Activated T-cell treated with anti-CD3 and anti-CD28 coated beads, Interleukin-2, amount 50 U/mL, for 4 hours (primary cell): ENCODE data around the gene CENPP. TPM values are rescaled to one million over a fixed set of nuclear protein-coding genes. Genes with fewer than 3 reads are reported as not detected.
A peak's percentile ranks its signal among the peaks of the same experiment; 100 is the strongest.

Experiments used
- ATAC-seq, 2 donors: fragments of 200-7000 bp; cut with Tn5 transposase; one replicate each; pipeline ENCODE4 v1.10.0; 2021
- DNase-seq: peaks from one replicate; pipeline ENCODE4 v3.0.0-alpha.2; 2020
- H3K27me3 Mint-ChIP-seq: one replicate; pipeline ENCODE4 v1.8.0; 2021; ENCODE audit warnings: low read depth, mixed read lengths
- H3K36me3 Mint-ChIP-seq: one replicate; pipeline ENCODE4 v1.8.0; 2022; ENCODE audit warnings: mixed read lengths; ENCODE audit not compliant: insufficient read depth
- H3K4me1 Mint-ChIP-seq: one replicate; pipeline ENCODE4 v1.8.0; 2021; ENCODE audit warnings: low read depth, mixed read lengths
- H3K4me3 Mint-ChIP-seq: one replicate; pipeline ENCODE4 v1.8.0; 2021; ENCODE audit warnings: mild to moderate bottlenecking, moderate library complexity, mixed read lengths
- H3K9me3 Mint-ChIP-seq: one replicate; pipeline ENCODE4 v1.8.0; 2021; ENCODE audit warnings: mixed read lengths
- total RNA-seq, 3 donors: library from RNA; stranded (reverse); gene quantifications; one replicate each; pipeline ENCODE4 v1.2.1, GENCODE V29; 2021

CENPP gene
- total RNA-seq, 3 donors from 2014 or later, result 13.7 to 17.7 (median 15.6) TPM

DNA sequence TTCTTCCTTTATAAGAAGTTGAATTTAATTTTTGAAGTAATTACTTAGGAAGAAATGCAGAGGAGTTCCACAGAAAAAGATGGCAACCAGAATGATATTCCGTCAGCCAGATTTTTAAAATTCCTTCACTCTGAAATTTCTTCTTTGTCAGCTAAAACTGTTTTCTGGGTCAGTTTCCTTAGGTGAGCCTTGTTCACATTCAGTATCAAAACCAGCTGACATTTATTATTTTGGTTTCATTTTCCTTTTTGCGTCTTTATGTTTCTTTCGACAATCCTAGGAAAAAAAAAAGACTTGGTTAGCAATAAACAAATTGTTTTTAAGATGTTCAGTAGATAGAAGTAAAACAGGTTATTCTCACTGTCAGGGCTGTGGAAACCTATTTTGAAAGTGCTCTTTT lies 28.1 kb upstream of the CENPP start:
- DNase-seq (no peak), ATAC-seq (no peak)
- H3K27me3 Mint-ChIP-seq, result no peaks in the 10 kb centered on the region
- H3K36me3 Mint-ChIP-seq, result peaks cover 41% of the 10 kb centered on the region
- peaks cover 33% of the 10 kb centered on the region for H3K4me1 Mint-ChIP-seq
- H3K9me3 Mint-ChIP-seq, result no peaks in the 10 kb centered on the region
- H3K4me3 Mint-ChIP-seq, result peak overlapping the region; percentile 62

DNA sequence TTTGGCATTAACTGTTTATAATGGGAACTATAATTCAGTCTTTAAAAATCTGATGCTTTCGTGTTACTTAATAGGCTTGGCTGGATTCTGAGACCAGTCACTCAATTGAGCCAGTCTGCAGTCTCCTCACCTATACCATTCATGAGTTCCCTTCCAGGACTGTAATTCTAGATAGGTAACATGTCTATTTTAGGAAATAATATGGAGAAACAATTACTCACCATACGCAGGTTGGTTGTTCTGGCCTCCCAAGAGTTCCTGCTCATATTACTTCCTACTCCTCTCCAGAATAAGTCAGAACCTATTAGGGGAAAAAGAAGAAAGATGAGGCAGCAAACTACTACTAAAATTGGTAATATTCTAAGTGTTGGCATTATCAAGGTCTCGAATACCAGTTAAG lies 27.7 kb upstream of the CENPP start:
- DNase-seq (no peak), ATAC-seq (no peak)
- Mint-ChIP-seq H3K4me1 (peaks cover 29% of the 10 kb centered on the region), H3K4me3 (peak overlapping the region; percentile 62), H3K36me3 (peaks cover 41% of the 10 kb centered on the region), H3K9me3 (no peaks in the 10 kb centered on the region), H3K27me3 (no peaks in the 10 kb centered on the region)

DNA sequence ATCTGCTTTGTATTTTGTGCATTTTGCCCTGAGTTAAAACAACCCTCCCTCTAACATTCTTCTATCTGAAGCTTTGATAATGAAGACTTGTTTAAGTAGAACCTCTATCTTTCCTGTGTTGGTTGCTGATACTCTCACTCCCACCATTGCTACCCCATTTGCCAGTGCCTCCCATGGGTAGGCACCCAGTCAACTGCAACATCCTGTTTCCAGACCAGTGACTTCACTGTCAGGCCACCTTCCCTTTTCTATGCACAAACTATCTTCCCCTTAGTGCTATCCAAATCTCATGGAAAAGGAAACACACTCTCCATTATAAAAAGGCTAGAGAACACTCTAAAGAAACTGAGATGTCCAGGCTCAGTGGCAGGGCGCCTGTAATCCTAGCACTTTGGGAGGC lies 26.6 kb upstream of the CENPP start:
- no peak for ATAC-seq
- no peak for DNase-seq
- Mint-ChIP-seq H3K36me3 (peaks cover 44% of the 10 kb centered on the region), H3K4me1 (peaks cover 26% of the 10 kb centered on the region), H3K4me3 (no peak overlapping the region), H3K27me3 (no peaks in the 10 kb centered on the region), H3K9me3 (no peaks in the 10 kb centered on the region)

- no peak for ATAC-seq
- H3K4me1 Mint-ChIP-seq, result peaks cover 15% of the 10 kb centered on the region
- H3K36me3 Mint-ChIP-seq, result peaks cover 53% of the 10 kb centered on the region
Measured at GRCh38 chr9:92300936-92301335, 24.8 kb upstream of the CENPP start.

GRCh38 chr9:92308893-92309292 lies 16.9 kb upstream of the CENPP start:
- peaks cover 23% of the 10 kb centered on the region for H3K4me1 Mint-ChIP-seq
- DNase-seq (no peak), ATAC-seq (no peak)
- H3K4me3 Mint-ChIP-seq, result no peak overlapping the region
- no peaks in the 10 kb centered on the region for H3K27me3 Mint-ChIP-seq
- H3K9me3 Mint-ChIP-seq, result no peaks in the 10 kb centered on the region
- peaks cover 66% of the 10 kb centered on the region for H3K36me3 Mint-ChIP-seq

More at GRCh38 chr9:92300936-92301335, 24.8 kb upstream of the CENPP start:
- Mint-ChIP-seq H3K4me3 (no peak overlapping the region), H3K9me3 (no peaks in the 10 kb centered on the region), H3K27me3 (no peaks in the 10 kb centered on the region)
- no peak for DNase-seq

- Mint-ChIP-seq H3K4me3 (no peak overlapping the region), H3K4me1 (peaks cover 36% of the 10 kb centered on the region), H3K27me3 (no peaks in the 10 kb centered on the region), H3K36me3 (peaks cover 69% of the 10 kb centered on the region), H3K9me3 (no peaks in the 10 kb centered on the region)
- DNase-seq (no peak), ATAC-seq (no peak)
Measured at GRCh38 chr9:92310562-92310961, 15.2 kb upstream of the CENPP start.

DNA sequence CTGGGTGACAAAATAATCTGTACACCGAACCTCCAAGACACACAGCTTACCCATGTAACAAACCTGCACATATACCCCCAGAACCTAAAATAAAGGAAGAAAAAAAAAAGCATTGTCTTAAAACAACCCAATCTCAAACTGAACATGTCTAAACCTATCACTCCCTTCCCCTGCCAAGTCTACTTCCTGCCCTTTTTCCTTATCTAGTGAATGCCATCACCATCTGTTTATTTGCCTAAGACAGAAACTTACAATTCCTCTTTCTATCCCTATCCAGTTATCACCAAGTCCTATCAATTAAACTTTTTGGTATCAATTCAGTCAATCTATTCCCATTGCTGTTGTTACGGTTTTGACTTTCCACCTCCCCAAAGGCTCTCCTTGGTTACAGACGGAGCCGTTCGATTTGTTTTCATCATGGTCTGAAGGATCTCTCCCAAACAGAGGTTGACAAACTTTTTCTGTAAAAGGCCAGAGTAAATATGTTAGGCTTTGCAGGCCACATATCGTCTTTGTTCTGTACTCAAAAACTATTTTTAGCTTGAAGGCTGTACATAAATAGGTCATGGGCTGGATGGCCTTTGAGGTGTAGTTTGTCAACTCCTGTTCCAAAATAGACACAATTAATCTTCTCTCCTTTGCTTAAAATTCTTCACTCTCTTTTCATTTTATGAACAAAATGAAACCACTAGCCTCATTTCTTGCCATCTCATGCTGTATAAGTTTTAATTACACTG lies 12.7 kb upstream of the CENPP start:
- H3K9me3 Mint-ChIP-seq, result no peaks in the 10 kb centered on the region
- ATAC-seq (no peak), DNase-seq (no peak)
- peaks cover 36% of the 10 kb centered on the region for H3K4me1 Mint-ChIP-seq
- H3K36me3 Mint-ChIP-seq, result peaks cover 71% of the 10 kb centered on the region
- no peaks in the 10 kb centered on the region for H3K27me3 Mint-ChIP-seq
- H3K4me3 Mint-ChIP-seq, result no peak overlapping the region

DNA sequence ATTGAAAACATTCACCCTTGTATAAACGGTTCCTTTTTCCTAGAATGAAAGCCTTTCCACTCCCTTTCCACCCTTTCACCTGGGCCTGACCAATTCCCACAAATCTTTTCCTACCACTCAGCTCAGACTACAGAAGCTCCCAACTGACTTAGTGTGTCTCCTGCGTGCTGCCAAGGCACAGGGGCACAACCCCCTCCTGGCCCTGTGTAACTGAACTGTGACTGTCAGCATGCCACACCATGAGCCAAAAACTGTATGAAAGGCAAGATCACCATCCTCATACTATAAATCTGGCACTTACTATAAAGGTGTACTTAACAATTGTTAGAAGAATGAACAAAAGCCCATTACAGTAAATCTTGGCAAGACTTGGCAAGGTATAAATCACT lies 12.1 kb upstream of the CENPP start:
- no peaks in the 10 kb centered on the region for H3K9me3 Mint-ChIP-seq
- DNase-seq (no peak), ATAC-seq (no peak)
- peaks cover 72% of the 10 kb centered on the region for H3K36me3 Mint-ChIP-seq
- peaks cover 36% of the 10 kb centered on the region for H3K4me1 Mint-ChIP-seq
- no peaks in the 10 kb centered on the region for H3K27me3 Mint-ChIP-seq
- H3K4me3 Mint-ChIP-seq, result no peak overlapping the region

DNA sequence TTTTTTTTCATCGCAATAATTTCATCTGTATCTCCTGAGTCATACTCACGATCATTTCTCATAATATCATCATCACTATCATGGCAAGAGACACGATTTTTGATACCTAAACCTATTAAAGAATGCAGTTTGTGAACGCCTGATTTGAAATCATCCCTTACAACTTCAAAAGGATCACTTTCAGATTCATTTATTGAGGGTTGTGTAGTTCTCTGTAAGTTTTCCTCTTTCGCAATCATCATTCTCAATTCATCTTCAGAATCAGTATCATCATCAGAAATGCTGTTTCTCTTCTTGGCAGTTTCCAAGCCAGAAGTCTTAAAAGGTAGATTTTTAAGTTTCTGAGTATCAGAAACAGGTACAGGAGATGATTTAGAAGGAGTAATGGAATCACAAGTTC lies 10.3 kb upstream of the CENPP start:
- Mint-ChIP-seq H3K36me3 (peaks cover 68% of the 10 kb centered on the region), H3K27me3 (no peaks in the 10 kb centered on the region), H3K4me1 (peaks cover 34% of the 10 kb centered on the region), H3K4me3 (no peak overlapping the region), H3K9me3 (no peaks in the 10 kb centered on the region)
- DNase-seq, result no peak
- peak; percentile 37 to 43 for ATAC-seq

- Mint-ChIP-seq H3K27me3 (no peaks in the 10 kb centered on the region), H3K9me3 (no peaks in the 10 kb centered on the region), H3K36me3 (peaks cover 27% of the 10 kb centered on the region), H3K4me3 (peak overlapping the region; percentile 94), H3K4me1 (peaks cover 30% of the 10 kb centered on the region)
- ATAC-seq (no peak), DNase-seq (no peak)
Measured at GRCh38 chr9:92324431-92324830, 1.3 kb upstream of the CENPP start.

DNA sequence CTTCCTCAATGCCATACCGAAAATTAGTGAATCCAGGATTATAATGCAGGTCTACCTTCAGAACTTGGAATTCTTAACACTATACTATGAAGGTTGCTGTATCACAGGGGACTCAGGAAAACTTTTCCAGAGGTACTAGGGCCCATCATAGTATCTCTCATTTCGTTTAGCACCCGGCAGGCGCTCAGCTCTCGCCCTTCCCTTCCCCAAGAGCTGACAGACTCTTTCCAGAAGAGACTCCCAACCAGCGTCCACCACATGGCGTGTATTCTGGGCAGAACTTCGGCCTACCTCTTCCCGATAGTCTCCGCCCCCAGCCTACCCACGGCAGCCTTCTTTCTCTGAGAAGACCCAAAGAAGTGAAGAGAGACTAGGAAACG lies 874 bp upstream of the CENPP start:
- Mint-ChIP-seq H3K4me1 (peaks cover 30% of the 10 kb centered on the region), H3K27me3 (no peaks in the 10 kb centered on the region), H3K9me3 (no peaks in the 10 kb centered on the region), H3K4me3 (peak overlapping the region; percentile 94), H3K36me3 (peaks cover 27% of the 10 kb centered on the region)
- no peak for DNase-seq
- peak; percentile 20 to 24 for ATAC-seq

DNA sequence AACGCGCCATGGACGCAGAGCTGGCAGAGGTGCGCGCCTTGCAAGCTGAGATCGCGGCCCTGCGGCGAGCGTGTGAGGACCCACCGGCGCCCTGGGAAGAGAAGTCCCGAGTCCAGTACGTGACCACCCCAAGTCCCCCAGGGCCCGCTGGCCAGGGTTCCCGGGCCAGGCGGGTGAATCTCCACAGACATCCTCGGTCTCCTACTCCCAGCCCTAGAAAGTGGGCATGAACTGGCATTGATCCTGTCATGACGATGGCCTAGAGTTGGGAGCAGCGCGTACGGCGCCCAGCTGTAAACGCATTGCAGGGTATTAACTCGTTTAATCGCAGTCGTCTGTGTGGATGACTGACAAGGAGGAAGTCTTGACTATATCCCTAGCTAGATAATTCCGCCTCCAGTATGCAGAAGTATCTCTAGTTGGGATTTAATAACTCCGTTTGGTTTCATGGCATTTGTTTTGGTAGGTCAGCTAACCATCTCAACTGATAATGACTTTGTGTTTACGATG lies 293 bp downstream of the CENPP start:
- Mint-ChIP-seq H3K27me3 (no peaks in the 10 kb centered on the region), H3K4me3 (peak overlapping the region; percentile 94), H3K4me1 (peaks cover 29% of the 10 kb centered on the region), H3K9me3 (no peaks in the 10 kb centered on the region), H3K36me3 (peaks cover 19% of the 10 kb centered on the region)
- ATAC-seq (peak; percentile 5 to 6), DNase-seq (no peak)

DNA sequence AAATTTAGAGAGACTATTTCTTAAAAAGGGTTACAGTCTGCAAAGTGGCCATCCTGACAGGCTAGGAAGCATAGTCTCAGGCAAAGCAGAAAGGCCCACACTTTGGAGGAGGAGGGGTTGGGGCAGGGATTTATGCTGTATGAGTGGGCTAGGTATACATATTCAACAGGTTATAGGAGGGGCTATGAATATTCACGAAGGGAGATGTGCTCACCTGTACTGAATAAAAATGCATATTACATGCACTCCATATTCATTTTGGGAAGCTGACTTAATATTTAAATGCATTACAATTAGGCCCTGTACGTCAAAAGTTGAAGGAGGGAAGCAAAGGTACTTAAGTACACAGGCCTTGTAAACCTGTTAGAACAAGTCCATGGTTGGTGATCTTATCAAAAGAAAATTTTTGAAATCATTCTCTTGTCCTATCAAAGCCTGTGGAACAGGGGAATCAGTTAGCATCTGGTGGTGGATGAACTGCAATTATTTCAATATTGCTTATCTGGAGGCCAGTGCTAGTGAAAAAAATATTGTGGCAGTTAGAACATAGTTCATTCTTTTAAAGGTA lies 1.6 kb downstream of the CENPP start:
- ATAC-seq (no peak), DNase-seq (no peak)
- no peaks in the 10 kb centered on the region for H3K27me3 Mint-ChIP-seq
- no peaks in the 10 kb centered on the region for H3K9me3 Mint-ChIP-seq
- H3K4me3 Mint-ChIP-seq, result peak overlapping the region; percentile 94
- H3K36me3 Mint-ChIP-seq, result peaks cover 12% of the 10 kb centered on the region
- peaks cover 27% of the 10 kb centered on the region for H3K4me1 Mint-ChIP-seq

DNA sequence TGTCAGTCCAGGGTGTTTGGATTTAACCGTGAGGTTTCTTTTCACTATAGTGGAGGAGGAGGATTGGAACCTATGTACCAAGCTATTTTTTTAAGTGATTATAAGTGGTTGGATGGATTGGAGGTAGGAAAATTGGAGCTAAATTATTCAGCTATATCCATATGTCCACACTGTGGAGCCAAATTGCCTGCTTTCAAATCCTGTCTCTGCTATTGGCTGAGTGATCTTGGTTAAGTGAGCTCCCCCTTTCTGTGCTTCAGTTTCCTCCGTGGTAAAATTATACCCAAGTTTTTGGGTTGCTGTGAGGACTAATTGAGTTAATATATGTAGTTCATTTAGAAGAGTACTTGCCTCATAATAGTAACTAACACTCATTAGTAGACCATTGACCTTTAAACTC lies 2.5 kb downstream of the CENPP start:
- ATAC-seq, result no peak
- H3K36me3 Mint-ChIP-seq, result peaks cover 10% of the 10 kb centered on the region

DNA sequence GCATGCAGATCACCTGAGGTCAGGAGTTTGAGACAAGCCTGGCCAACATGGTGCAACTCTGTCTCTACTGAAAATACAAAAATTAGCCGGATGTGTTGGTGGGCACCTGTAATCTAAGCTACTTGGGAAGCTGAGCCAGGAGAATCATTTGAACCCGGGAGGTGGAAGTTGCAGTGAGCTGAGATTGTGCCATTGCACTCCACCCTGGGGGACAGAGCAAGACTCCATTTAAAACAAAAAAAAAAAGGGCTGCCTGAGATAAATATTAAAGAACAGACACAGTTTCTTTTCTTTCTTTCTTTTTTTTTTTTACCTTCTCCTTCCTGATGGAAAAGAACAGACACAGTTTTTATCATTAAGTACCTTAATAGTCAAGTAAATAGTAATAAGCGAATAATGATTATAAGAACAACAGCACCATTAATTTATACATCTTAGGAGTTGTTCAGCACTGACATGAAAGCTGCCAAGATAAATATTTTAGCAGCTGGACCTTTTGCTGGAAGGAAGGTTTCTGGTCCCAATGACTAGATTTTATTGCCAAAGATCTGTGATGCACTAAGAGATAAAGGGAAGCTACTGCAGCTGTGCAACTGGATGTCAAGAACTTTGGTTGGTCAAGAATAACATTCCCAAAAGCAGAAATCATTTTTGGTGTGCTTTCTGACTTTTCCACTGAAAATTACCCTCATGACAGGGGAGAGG lies 7.0 kb downstream of the CENPP start:
- DNase-seq (no peak), ATAC-seq (no peak)
- Mint-ChIP-seq H3K4me3 (no peak overlapping the region), H3K27me3 (no peaks in the 10 kb centered on the region), H3K9me3 (no peaks in the 10 kb centered on the region), H3K4me1 (no peaks in the 10 kb centered on the region), H3K36me3 (peaks cover 15% of the 10 kb centered on the region)

More for the DNA sequence above, 2.5 kb downstream of the CENPP start:
- Mint-ChIP-seq H3K27me3 (no peaks in the 10 kb centered on the region), H3K4me3 (no peak overlapping the region), H3K4me1 (peaks cover 21% of the 10 kb centered on the region), H3K9me3 (no peaks in the 10 kb centered on the region)
- no peak for DNase-seq
